Natural killer cell (primary cell): Measurements from ENCODE around the gene EHD4. TPM values are rescaled to one million over a fixed set of nuclear protein-coding genes. Genes with fewer than 3 reads are reported as not detected.
A peak's percentile ranks its signal among the peaks of the same experiment; 100 is the strongest.

Source experiments
- ATAC-seq, 3 donors: fragments of 150-1000 bp in 2 of 3; fragments of 200-7000 bp in 1 of 3; cut with Tn5 transposase; 1 replicate in 1 of 3; 2 replicates in 2 of 3; pipeline ENCODE4 v1.10.0; 2021; ENCODE audit warnings: mild to moderate bottlenecking in 2 of 3, moderate library complexity in 2 of 3
- DNase-seq, 2 donors: peaks; one replicate each; pipeline versions ENCODE4 v3.0.0 to v3.0.0-alpha.2; 2013 to 2021; ENCODE audit warnings: mixed read lengths in 1 of 2
- H3K27ac ChIP-seq: one replicate; pipeline ENCODE4 v1.5.1; 2013; ENCODE audit warnings: mild to moderate bottlenecking, low read length
- H3K27me3 ChIP-seq: one replicate; pipeline ENCODE4 v1.6.1; 2013; ENCODE audit warnings: low read length; ENCODE audit not compliant: control insufficient read depth, insufficient read depth
- H3K36me3 ChIP-seq: one replicate; pipeline ENCODE4 v1.6.1; 2013; ENCODE audit warnings: low read length; ENCODE audit not compliant: control insufficient read depth, insufficient read depth
- H3K4me1 ChIP-seq: one replicate; pipeline ENCODE4 v1.6.1; 2013; ENCODE audit warnings: low read length; ENCODE audit not compliant: control insufficient read depth, insufficient read depth
- H3K4me3 ChIP-seq: one replicate; pipeline ENCODE4 v1.5.1; 2013; ENCODE audit warnings: low read length
- H3K9me3 ChIP-seq: one replicate; pipeline ENCODE4 v1.6.1; 2013; ENCODE audit warnings: low read length; ENCODE audit not compliant: control insufficient read depth, insufficient read depth
- H3K27ac Mint-ChIP-seq, 2 donors: one replicate each; pipeline ENCODE4 v1.8.0; 2022; ENCODE audit warnings: mild to moderate bottlenecking in 2 of 2, mixed read lengths in 2 of 2, moderate library complexity in 1 of 2
- H3K27me3 Mint-ChIP-seq, 2 donors: one replicate each; pipeline ENCODE4 v1.8.0; 2022; ENCODE audit warnings: low read depth in 2 of 2, mixed read lengths in 2 of 2
- H3K36me3 Mint-ChIP-seq: one replicate; pipeline ENCODE4 v1.8.0; 2022; ENCODE audit warnings: mixed read lengths
- H3K4me1 Mint-ChIP-seq, 2 donors: one replicate each; pipeline ENCODE4 v1.8.0; 2022; ENCODE audit warnings: mixed read lengths in 2 of 2
- H3K4me3 Mint-ChIP-seq: one replicate; pipeline ENCODE4 v1.8.0; 2022; ENCODE audit warnings: mild to moderate bottlenecking, moderate library complexity, mixed read lengths
- H3K9me3 Mint-ChIP-seq, 2 donors: one replicate each; pipeline ENCODE4 v1.8.0; 2022; ENCODE audit warnings: mixed read lengths in 2 of 2
- CTCF ChIP-seq: fragments of 200-600 bp; IDR thresholded peaks from one replicate; pipeline ENCODE4 v1.8.0; 2022; ENCODE audit warnings: antibody characterized with exemption
- WGBS: methylation state at CpG from one replicate; pipeline ENCODE4 v1.1.7; 2013; ENCODE audit warnings: missing lambda C conversion rate; ENCODE audit not compliant: insufficient coverage; 5-methylcytosine and 5-hydroxymethylcytosine counted together
- intact Hi-C: fragments of 100-400 bp; cut with micrococcal nuclease; formaldehyde crosslinking; loops from one replicate; pipeline ENCODE4 v1.14.2; 2022
- total RNA-seq, 4 donors: library from RNA; stranded (reverse); fragments of 120-200 nt in 1 of 4; gene quantifications; one replicate each; pipeline versions ENCODE4 v1.2.3 to v1.2.4, GENCODE V29; 2013 to 2022

The EHD4 gene
- total RNA-seq, 3 donors from 2014 or later (not counting 1 experiment from before 2014, with no cell fraction given), result 28.4 to 34.6 (median 31.7) TPM

DNA sequence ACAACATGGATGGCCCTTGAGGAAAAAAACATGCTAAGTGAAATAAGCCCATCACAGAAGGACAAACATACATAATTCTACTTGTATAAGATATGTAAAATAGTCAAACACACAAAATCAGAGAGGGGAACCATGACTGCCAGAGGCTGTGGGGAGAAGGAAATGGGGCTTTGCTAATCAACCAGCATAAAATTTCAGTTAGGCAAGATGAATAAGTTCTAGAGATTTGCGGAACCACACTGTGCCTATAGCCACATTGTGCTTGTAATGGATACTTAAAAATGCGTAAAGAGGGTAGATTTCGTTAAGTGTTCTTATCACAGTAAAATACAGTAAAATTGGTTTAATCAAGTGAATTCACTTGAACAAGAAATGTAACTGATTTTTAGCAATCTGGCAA lies 44.8 kb downstream of the EHD4 start:
- DNase-seq, result no peak
- Mint-ChIP-seq H3K36me3 (no peaks in the 10 kb centered on the region), H3K4me1 (peaks cover 10 to 13% of the 10 kb centered on the region in 2 donors), H3K27me3 (no peaks in the 10 kb centered on the region), H3K27ac (peak overlapping the region in 1 of 2 donors; percentile 24), H3K4me3 (no peak overlapping the region), H3K9me3 (no peaks in the 10 kb centered on the region)
- Histone ChIP-seq H3K4me3 (no peak overlapping the region), H3K27me3 (no peaks in the 10 kb centered on the region), H3K36me3 (peaks cover 3% of the 10 kb centered on the region), H3K9me3 (no peaks in the 10 kb centered on the region), H3K4me1 (peaks cover 19% of the 10 kb centered on the region), H3K27ac (no peak overlapping the region)
- no peak for ATAC-seq
- 78% methylated on average over 3 of the region's 3 CpGs for WGBS
- no peak for TF ChIP-seq CTCF
- intact Hi-C loops, result no loop called here

- peak overlapping the region; percentile 35 for H3K4me3 Mint-ChIP-seq
- Histone ChIP-seq H3K4me1 (peaks cover 19% of the 10 kb centered on the region), H3K9me3 (no peaks in the 10 kb centered on the region), H3K27me3 (no peaks in the 10 kb centered on the region), H3K4me3 (no peak overlapping the region), H3K27ac (peak overlapping the region; percentile 8), H3K36me3 (peaks cover 3% of the 10 kb centered on the region)
- no peaks in the 10 kb centered on the region for H3K9me3 Mint-ChIP-seq
- no peaks in the 10 kb centered on the region for H3K27me3 Mint-ChIP-seq
- intact Hi-C loops, result no loop called here
- TF ChIP-seq CTCF, result no peak
- peak overlapping the region; percentile 24 to 39 for H3K27ac Mint-ChIP-seq
- peak; percentile 45 to 62 (median 48) for ATAC-seq
- peaks cover 10 to 13% of the 10 kb centered on the region in 2 donors for H3K4me1 Mint-ChIP-seq
- WGBS, result 70% methylated on average over 10 of the region's 10 CpGs
- no peaks in the 10 kb centered on the region for H3K36me3 Mint-ChIP-seq
- peak in 1 of 2 donors; percentile 35 for DNase-seq
These were observed 45.9 kb downstream of the EHD4 start for GRCh38 chr15:41926185-41927056.

DNA sequence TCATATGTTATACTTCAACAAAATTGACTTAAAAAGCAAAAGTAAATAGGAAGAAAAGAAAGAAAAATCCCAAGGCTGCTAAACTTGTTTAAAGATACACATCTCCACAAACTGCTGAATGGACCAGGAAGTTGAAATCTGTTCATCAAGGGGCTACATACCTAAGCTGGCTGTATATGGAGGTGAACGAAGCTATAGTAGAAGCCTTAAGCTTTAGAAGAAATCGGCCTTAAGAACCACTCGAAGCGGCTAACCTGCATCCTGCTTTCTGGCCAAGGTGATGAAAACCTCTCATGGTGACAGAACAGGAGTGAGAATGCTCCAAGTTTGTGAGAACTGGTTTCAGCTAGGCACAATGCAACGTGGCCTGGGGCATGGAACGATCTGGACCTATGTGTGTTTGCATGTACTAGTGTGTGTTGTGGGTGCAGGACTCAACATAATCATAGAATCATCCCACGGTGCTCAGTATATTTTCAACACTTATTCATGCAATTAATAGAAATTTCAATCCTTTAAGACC lies 47.2 kb downstream of the EHD4 start:
- DNase-seq (no peak), ATAC-seq (no peak)
- intact Hi-C loops, result no loop called here
- Mint-ChIP-seq H3K9me3 (no peaks in the 10 kb centered on the region), H3K27ac (no peak overlapping the region), H3K27me3 (no peaks in the 10 kb centered on the region), H3K36me3 (no peaks in the 10 kb centered on the region), H3K4me1 (peaks cover 10 to 13% of the 10 kb centered on the region in 2 donors), H3K4me3 (no peak overlapping the region)
- Histone ChIP-seq H3K4me3 (no peak overlapping the region), H3K4me1 (peaks cover 19% of the 10 kb centered on the region), H3K27ac (no peak overlapping the region), H3K27me3 (no peaks in the 10 kb centered on the region), H3K9me3 (no peaks in the 10 kb centered on the region), H3K36me3 (peaks cover 3% of the 10 kb centered on the region)
- TF ChIP-seq CTCF, result no peak
- 94% methylated on average over 6 of the region's 7 CpGs for WGBS
